Mesothelial cell of epicardium (in vitro differentiated cells): ENCODE measurements around the gene KRTAP22-1. TPM values are rescaled to one million over a fixed set of nuclear protein-coding genes. Genes with fewer than 3 reads are reported as not detected.

Experiments used
- DNase-seq, 2 experiments: peaks; one replicate each; pipeline ENCODE4 v3.0.0; 2021; ENCODE audit warnings: low spot score in 2 of 2; ENCODE audit not compliant: unreplicated experiment in 2 of 2
- H3K27ac Mint-ChIP-seq: 2 replicates; pipeline ENCODE4 v1.8.0; 2021; ENCODE audit warnings: mixed read lengths
- H3K27me3 Mint-ChIP-seq: 2 replicates; pipeline ENCODE4 v1.8.0; 2021; ENCODE audit warnings: low read depth, mixed read lengths
- H3K36me3 Mint-ChIP-seq: 2 replicates; pipeline ENCODE4 v1.8.0; 2021; ENCODE audit warnings: mixed read lengths
- H3K4me1 Mint-ChIP-seq: 2 replicates; pipeline ENCODE4 v1.8.0; 2021; ENCODE audit warnings: mixed read lengths
- H3K4me3 Mint-ChIP-seq: 2 replicates; pipeline ENCODE4 v1.8.0; 2021; ENCODE audit warnings: mild to moderate bottlenecking, moderate library complexity, mixed read lengths
- H3K9me3 Mint-ChIP-seq: 2 replicates; pipeline ENCODE4 v1.8.0; 2021; ENCODE audit warnings: mixed read lengths
- CTCF ChIP-seq: fragments of 200-600 bp; sonication (generic); IDR thresholded peaks from one replicate; pipeline ENCODE4 v1.5.0; 2021; ENCODE audit warnings: antibody characterized with exemption; ENCODE audit not compliant: unreplicated experiment
- total RNA-seq: library from RNA; stranded (reverse); gene quantifications from 3 replicates; pipeline ENCODE4 v1.2.1, GENCODE V29; 2021

Gene KRTAP22-1
- total RNA-seq, 1 donor from 2014 or later, result not detected

GRCh38 chr21:30563630-30564029 lies 37.3 kb upstream of the KRTAP22-1 start:
- H3K27me3 Mint-ChIP-seq, result no peaks in the 10 kb centered on the region
- H3K4me1 Mint-ChIP-seq, result no peaks in the 10 kb centered on the region
- H3K36me3 Mint-ChIP-seq, result no peaks in the 10 kb centered on the region
- no peak overlapping the region for H3K27ac Mint-ChIP-seq
- TF ChIP-seq CTCF, result no peak
- H3K9me3 Mint-ChIP-seq, result peaks cover 22% of the 10 kb centered on the region
- no peak for DNase-seq
- H3K4me3 Mint-ChIP-seq, result no peak overlapping the region

- H3K9me3 Mint-ChIP-seq, result peaks cover 18% of the 10 kb centered on the region
- no peak for DNase-seq
- H3K27ac Mint-ChIP-seq, result no peak overlapping the region
- no peaks in the 10 kb centered on the region for H3K27me3 Mint-ChIP-seq
- H3K36me3 Mint-ChIP-seq, result no peaks in the 10 kb centered on the region
- no peak for TF ChIP-seq CTCF
- no peak overlapping the region for H3K4me3 Mint-ChIP-seq
- H3K4me1 Mint-ChIP-seq, result no peaks in the 10 kb centered on the region
Measured at GRCh38 chr21:30567617-30568016, 33.3 kb upstream of the KRTAP22-1 start.

GRCh38 chr21:30577766-30578165 lies 23.1 kb upstream of the KRTAP22-1 start:
- DNase-seq, result no peak
- Mint-ChIP-seq H3K9me3 (peaks cover 17% of the 10 kb centered on the region), H3K36me3 (no peaks in the 10 kb centered on the region), H3K27me3 (no peaks in the 10 kb centered on the region), H3K27ac (no peak overlapping the region), H3K4me3 (no peak overlapping the region), H3K4me1 (no peaks in the 10 kb centered on the region)
- no peak for TF ChIP-seq CTCF

- Mint-ChIP-seq H3K27me3 (no peaks in the 10 kb centered on the region), H3K9me3 (peaks cover 16% of the 10 kb centered on the region), H3K36me3 (no peaks in the 10 kb centered on the region), H3K4me1 (no peaks in the 10 kb centered on the region), H3K27ac (no peak overlapping the region), H3K4me3 (no peak overlapping the region)
- TF ChIP-seq CTCF, result no peak
- DNase-seq, result no peak
Measured at GRCh38 chr21:30579346-30579745, 21.5 kb upstream of the KRTAP22-1 start.

- no peak for TF ChIP-seq CTCF
- Mint-ChIP-seq H3K27me3 (no peaks in the 10 kb centered on the region), H3K9me3 (peaks cover 20% of the 10 kb centered on the region), H3K4me3 (no peak overlapping the region), H3K4me1 (no peaks in the 10 kb centered on the region), H3K27ac (no peak overlapping the region), H3K36me3 (no peaks in the 10 kb centered on the region)
- no peak for DNase-seq
Measured at GRCh38 chr21:30580132-30580531, 20.8 kb upstream of the KRTAP22-1 start.

GRCh38 chr21:30582870-30583269 lies 18.0 kb upstream of the KRTAP22-1 start:
- Mint-ChIP-seq H3K27ac (no peak overlapping the region), H3K36me3 (no peaks in the 10 kb centered on the region), H3K27me3 (no peaks in the 10 kb centered on the region), H3K4me3 (no peak overlapping the region), H3K9me3 (peaks cover 31% of the 10 kb centered on the region), H3K4me1 (no peaks in the 10 kb centered on the region)
- no peak for TF ChIP-seq CTCF
- DNase-seq, result no peak
